Sigmoid colon (tissue), 3 donors: ENCODE data around the gene GAS2L3.

Source experiments
- CTCF ChIP-seq, 4 experiments: fragments of 450-650 bp in 3 of 4; fragments of 200-600 bp in 1 of 4; IDR thresholded peaks; one replicate each; pipeline ENCODE4 v1.5.1; 2016 to 2019; ENCODE audit warnings: antibody characterized with exemption in 4 of 4, mild to moderate bottlenecking in 3 of 4, moderate library complexity in 2 of 4
- POLR2A ChIP-seq, 2 donors: fragments of 450-650 bp; IDR thresholded peaks; one replicate each; pipeline ENCODE4 v1.6.1; 2016; ENCODE audit warnings: antibody characterized with exemption in 2 of 2, mild to moderate bottlenecking in 2 of 2, moderate library complexity in 2 of 2

GRCh38 chr12:100528471-100529127 is 44.9 kb upstream of the GAS2L3 start:
- TF ChIP-seq POLR2A (IDR thresholded peaks at IDR 0.05) (no peak), CTCF (IDR thresholded peaks at IDR 0.05) (no peak)
